ENCODE data around the gene CACNA2D4. TPM values are rescaled to one million over a fixed set of nuclear protein-coding genes. Genes with fewer than 3 reads are reported as not detected.

Gene CACNA2D4
- total RNA-seq, 1 donor from 2014 or later, result 0.45 TPM

DNA sequence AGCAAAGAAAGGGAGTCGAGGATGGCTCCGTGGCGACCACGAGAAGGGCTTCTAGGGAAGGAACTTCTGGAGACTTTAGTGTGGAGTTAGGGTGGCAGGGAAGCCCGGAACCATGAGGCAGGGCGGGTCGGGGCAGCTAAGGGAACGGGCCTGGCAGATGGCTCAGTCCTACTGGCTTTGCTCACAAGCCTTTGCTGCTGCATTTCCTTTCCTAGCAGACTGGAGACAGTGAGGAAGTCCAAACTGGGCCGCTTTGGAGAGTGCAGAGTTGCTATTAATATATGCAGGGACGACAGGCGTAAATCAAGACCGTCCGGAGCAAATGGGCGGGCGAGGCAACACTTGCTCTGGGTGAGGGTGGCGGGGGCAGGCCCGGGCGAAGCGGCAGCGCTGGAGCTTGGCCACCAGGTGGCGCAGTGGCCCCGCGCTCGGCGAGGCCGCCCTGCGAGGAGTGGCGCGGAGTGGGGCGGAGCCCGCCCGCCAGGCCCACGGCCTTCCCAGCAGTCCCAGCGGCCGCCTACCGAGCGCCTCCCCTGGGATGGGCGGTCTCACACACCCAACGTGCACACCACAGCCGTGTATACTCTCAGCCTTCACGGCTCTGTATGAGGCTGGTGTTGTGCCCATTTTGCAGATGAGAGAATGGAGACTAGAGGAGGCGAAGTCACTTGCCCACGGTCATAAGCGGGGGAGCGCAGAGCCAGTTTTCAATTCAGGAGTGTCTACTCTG is 122.5 kb downstream of the CACNA2D4 start:
- Mint-ChIP-seq H3K27ac (no peak overlapping the region), H3K4me1 (peaks cover 10% of the 10 kb centered on the region), H3K27me3 (ENCODE audit: low read depth) (no peaks in the 10 kb centered on the region), H3K4me3 (peak overlapping the region; percentile 51), H3K36me3 (no peaks in the 10 kb centered on the region), H3K9me3 (no peaks in the 10 kb centered on the region)
- TF ChIP-seq, protein P1, sequence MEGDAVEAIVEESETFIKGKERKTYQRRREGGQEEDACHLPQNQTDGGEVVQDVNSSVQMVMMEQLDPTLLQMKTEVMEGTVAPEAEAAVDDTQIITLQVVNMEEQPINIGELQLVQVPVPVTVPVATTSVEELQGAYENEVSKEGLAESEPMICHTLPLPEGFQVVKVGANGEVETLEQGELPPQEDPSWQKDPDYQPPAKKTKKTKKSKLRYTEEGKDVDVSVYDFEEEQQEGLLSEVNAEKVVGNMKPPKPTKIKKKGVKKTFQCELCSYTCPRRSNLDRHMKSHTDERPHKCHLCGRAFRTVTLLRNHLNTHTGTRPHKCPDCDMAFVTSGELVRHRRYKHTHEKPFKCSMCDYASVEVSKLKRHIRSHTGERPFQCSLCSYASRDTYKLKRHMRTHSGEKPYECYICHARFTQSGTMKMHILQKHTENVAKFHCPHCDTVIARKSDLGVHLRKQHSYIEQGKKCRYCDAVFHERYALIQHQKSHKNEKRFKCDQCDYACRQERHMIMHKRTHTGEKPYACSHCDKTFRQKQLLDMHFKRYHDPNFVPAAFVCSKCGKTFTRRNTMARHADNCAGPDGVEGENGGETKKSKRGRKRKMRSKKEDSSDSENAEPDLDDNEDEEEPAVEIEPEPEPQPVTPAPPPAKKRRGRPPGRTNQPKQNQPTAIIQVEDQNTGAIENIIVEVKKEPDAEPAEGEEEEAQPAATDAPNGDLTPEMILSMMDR (IDR thresholded peaks at IDR 0.05; ENCODE audit: unreplicated experiment), result peak; percentile 98
- DNase-seq (ENCODE audit: low spot score in 2 of 2, unreplicated experiment in 2 of 2), result peak; percentile 77 to 92

DNA sequence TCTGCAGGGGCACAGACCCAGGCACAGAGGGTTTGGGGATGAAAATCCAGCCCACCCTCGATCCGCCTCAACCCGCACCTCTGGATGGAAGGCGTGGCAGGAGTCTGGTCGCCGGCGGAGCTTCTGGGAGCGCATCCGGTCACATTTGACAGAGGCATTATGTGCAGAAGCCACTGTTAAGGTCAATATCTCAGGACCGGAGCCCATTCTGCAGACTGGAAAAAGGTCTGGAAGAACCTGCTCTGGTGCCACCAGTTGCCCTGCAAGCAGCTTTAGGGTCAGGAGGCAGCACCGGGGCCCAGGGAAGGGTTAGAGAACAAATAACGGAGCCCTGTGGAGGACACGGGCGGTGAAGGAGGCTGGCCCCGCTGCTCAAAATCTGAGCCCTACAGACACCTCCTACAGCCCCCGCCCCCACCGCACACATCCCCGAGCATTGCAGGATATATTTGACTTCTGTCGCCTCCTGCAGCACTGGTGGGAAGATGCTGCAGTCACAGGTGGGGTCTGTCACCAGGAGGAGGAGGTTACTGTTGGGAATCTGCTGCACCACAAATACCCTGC is 123.1 kb downstream of the CACNA2D4 start:
- Mint-ChIP-seq H3K27ac (no peak overlapping the region), H3K4me3 (no peak overlapping the region), H3K9me3 (no peaks in the 10 kb centered on the region), H3K4me1 (peaks cover 12% of the 10 kb centered on the region), H3K36me3 (no peaks in the 10 kb centered on the region), H3K27me3 (ENCODE audit: low read depth) (no peaks in the 10 kb centered on the region)
- TF ChIP-seq, protein P1 (IDR thresholded peaks at IDR 0.05; ENCODE audit: unreplicated experiment), result no peak
- DNase-seq (ENCODE audit: low spot score in 2 of 2, unreplicated experiment in 2 of 2), result no peak

DNA sequence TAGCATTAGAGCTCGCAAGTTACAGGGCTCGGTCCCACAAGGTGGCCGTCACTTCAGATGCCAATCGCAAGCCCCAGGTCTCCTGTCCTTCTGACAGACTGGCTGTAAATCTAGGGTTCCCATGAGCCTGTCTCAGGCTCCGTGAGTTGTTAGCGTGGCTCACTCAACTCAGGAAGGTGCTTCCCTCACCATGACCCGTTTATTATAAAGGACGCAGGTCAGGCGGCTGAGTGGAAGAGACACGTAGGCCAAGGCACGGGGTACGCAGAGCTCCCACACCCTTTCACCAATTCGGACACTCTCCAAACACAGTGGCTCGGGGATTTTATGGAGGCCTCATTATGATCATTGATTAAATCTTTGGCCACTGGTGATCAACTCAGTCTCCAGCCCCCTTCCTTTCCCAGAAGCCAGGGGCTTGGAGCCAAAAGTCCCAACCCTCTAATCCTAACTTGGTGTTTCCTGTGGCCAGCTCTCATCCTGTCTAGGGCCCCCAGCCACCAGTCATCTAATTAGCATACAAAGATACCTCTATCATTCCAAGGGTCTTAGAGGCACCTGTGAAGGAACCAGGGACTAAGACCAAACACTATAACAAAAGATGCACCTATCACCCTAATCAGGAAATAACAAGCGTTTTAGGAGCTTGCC is 123.9 kb downstream of the CACNA2D4 start:
- no peak overlapping the region for H3K27ac Mint-ChIP-seq
- DNase-seq (ENCODE audit: low spot score in 2 of 2, unreplicated experiment in 2 of 2), result no peak
- no peaks in the 10 kb centered on the region for H3K27me3 Mint-ChIP-seq (ENCODE audit: low read depth)
- no peak overlapping the region for H3K4me3 Mint-ChIP-seq
- H3K4me1 Mint-ChIP-seq, result peaks cover 12% of the 10 kb centered on the region
- H3K36me3 Mint-ChIP-seq, result no peaks in the 10 kb centered on the region
- no peaks in the 10 kb centered on the region for H3K9me3 Mint-ChIP-seq
- TF ChIP-seq, protein P1 (IDR thresholded peaks at IDR 0.05; ENCODE audit: unreplicated experiment), result no peak

DNA sequence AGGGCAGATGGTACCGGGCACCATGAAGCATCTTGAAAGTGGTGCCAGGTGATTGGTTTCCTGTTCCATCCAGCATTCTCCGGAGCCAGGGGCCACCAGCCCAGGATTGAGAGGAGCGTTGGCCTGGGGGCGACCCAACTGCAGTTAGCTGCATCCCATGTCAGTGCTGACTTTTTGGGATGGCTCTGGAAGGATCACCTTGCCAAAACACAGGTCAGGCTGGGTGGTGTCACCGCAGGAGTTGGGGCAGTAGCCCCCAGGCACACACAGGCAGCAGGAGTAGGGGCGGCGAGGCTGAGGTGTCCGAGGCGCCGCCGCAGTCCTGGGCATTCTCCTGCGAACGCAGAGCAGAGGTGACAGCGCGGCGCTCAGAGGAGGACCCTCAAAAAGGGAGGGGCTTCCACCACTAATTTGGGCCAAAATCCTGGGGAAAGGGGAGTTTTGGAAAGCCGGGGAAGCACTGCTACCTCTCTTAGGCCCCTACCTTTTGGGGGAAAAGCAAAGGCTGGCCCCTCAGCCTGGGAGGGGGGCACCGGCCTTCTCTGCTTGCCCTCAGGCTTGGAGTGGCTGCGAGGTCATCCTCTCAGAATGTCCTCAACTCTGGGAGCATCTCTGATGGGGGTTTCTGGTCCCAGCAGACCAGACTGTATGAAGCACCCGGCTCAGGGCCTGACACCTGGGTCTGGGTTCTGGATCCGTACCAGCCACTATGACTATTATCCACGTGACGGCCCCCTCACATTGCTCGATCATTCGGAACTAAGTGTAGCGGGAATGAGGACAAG is 124.8 kb downstream of the CACNA2D4 start:
- Mint-ChIP-seq H3K9me3 (no peaks in the 10 kb centered on the region), H3K36me3 (no peaks in the 10 kb centered on the region), H3K4me1 (peaks cover 12% of the 10 kb centered on the region), H3K27me3 (ENCODE audit: low read depth) (no peaks in the 10 kb centered on the region), H3K27ac (no peak overlapping the region), H3K4me3 (no peak overlapping the region)
- TF ChIP-seq, protein P1 (IDR thresholded peaks at IDR 0.05; ENCODE audit: unreplicated experiment), result no peak
- DNase-seq (ENCODE audit: low spot score in 2 of 2, unreplicated experiment in 2 of 2), result no peak

DNA sequence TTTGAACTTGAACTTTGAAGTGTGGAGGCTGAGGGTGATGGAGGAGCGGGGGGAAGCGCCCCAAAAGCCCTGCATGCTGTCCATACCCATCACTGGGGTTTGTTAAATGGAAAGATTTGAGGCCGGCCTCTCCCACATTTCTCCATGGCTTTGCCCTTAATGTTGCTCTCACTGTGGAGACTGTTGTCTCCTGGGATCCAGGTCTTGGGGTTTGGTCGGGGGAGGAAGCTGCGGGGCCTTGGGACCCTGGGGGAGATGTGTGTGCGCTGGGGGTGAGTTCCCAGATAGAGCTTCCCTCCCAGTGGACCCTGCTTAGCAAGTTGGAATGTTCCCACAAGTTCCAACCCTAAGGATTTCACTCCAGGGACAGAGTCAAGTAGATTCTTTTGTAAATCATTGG is 126.0 kb downstream of the CACNA2D4 start:
- H3K9me3 Mint-ChIP-seq, result no peaks in the 10 kb centered on the region
- DNase-seq (ENCODE audit: low spot score in 2 of 2, unreplicated experiment in 2 of 2), result no peak
- H3K27me3 Mint-ChIP-seq (ENCODE audit: low read depth), result no peaks in the 10 kb centered on the region
- H3K27ac Mint-ChIP-seq, result no peak overlapping the region
- H3K4me3 Mint-ChIP-seq, result no peak overlapping the region
- peaks cover 3% of the 10 kb centered on the region for H3K36me3 Mint-ChIP-seq
- TF ChIP-seq, protein P1 (IDR thresholded peaks at IDR 0.05; ENCODE audit: unreplicated experiment), result no peak
- peaks cover 12% of the 10 kb centered on the region for H3K4me1 Mint-ChIP-seq
